Putamen (tissue), 1 donor: ENCODE results near the gene FAM241B.

Experiments used
- DNase-seq: peaks from one replicate; pipeline ENCODE4 v3.0.0-alpha.2; 2016; ENCODE audit warnings: low spot score

Gene FAM241B

DNA sequence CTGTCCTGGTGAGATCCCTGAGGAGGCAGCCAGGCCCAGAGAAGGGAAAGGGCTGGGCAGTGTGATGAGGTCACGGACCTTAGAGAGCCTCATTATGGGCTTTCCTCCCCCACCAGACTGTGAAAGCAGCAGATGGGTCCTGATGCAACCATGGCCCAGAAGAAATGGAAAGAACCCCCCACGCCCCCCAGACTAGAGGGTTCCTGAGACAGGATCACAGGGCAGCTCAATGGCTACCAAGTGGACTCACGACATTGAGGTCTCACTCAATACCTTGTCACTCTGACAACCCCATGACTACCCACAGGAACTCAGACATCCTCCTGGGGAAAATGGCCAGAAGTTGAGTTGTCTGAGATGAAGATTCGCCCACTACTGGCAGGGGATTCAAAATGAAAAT lies 36.7 kb downstream of the FAM241B start:
- no peak for DNase-seq

GRCh38 chr10:69668721-69669120 lies 38.7 kb downstream of the FAM241B start:
- DNase-seq, result no peak

DNA sequence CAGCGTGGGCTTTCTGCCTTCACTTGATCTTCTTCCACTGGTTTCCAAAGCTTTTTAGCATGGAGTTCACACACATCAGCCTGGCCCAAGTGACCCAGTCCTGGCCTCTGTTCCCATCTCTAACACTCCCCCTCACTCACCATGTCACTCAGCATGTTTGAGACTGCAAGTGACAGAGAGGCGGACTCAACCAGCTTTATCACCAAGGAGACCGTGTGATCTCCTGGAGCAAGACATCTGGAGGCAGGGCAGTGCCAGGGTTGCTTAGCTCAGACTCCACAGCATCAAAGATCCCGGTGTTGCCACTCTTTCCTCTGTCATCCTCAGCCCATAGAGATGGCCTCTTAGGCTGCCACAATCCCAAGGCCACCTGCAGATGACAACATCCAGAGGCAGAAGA lies 39.4 kb downstream of the FAM241B start:
- no peak for DNase-seq

- no peak for DNase-seq
Observed at GRCh38 chr10:69673521-69673920, 43.5 kb downstream of the FAM241B start.

DNA sequence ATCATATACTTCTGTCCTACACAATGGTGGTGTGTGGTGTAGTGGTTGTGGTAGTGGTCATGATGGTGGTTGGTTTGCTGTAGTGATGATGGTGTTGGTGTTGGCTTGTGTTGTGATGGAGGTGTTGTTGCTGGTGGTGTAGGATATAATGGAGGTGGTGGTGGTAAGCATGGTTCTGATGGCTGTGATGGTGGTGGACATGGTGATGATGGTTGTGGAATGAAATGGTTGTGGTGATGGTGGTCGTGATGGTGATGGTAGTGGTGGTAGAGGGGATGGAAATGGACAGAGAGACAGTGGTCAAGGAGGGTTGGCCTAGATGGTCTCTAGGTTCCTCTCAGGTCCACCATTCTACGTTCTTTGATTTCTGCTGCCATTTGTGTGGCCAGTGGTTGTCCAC lies 44.7 kb downstream of the FAM241B start:
- DNase-seq, result no peak

GRCh38 chr10:69676301-69676700 lies 46.3 kb downstream of the FAM241B start:
- no peak for DNase-seq

DNA sequence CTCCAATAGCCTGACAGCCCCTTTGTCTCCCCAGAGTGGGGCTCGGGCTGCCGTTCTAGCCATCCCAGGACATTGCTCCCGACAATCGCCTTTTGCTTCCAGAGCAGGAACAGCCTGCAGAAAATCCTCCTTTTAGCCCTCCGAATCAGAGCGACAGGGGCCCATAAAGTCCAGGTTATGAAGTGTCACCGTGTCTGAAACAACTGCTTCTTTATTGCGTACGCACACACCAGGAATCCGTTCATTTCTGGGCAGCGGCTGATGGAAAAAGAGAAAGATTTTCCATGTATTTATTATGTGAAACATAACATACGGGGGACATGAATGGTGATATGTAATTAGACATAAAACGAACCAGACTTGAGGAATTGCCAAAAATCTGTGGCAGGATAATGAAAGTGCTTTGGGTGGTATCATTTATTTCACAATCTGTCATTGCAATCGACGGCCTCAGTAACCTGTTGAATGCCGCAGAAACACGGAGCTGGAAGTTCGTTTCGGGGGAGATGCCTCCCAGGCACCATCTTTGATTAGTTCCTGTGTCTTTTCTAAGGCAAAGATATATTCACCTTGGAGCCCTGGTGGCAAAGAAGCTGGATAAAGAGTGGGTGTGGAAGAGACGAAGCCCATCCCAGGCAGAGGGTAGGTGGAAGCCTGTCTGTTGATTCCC lies 48.1 kb downstream of the FAM241B start:
- no peak for DNase-seq

DNA sequence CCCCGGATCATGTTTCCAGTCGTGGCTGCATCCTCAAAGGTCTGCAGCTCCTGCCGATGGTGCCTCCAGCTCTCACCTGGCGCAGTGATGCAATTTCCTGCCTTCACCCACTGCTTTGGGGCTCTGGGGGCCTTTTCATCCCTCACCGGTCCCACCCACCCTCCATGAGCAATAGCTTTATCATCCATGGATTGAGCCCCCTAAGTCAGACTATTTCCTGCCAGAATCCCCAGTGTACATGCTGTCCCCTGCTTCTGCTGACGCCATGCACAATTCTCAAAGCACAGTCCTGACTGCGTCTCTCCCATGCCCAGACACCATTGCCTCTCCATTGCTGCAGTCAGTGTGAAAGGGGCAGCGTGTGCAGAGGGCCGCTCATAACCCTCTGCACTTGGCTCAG lies 49.7 kb downstream of the FAM241B start:
- DNase-seq, result no peak

DNA sequence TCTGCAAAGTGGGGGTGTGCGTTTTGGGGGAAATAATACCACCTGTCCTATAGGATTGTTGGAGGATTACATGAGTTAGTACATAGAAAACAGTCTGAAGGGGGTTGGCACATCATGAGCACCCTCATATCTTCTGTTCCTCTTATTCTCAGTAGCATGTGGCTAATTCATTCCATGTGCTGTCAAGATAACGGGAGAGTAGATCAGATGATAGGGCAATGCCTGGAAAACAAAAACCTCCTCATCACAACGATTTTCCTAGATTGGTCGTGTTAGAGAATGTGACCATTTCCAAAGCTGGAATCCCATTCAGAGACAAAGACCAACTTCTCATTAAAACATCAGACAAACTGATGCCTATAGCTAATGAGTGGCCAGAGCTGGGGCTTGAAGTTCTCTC lies 50.6 kb downstream of the FAM241B start:
- DNase-seq, result no peak

- no peak for DNase-seq
Observed at GRCh38 chr10:69681436-69681835, 51.4 kb downstream of the FAM241B start.

GRCh38 chr10:69682955-69683474 lies 53.0 kb downstream of the FAM241B start:
- no peak for DNase-seq
